GM21528 (cell line): ENCODE measurements around the gene DNAJC3.

Source experiments
- ATAC-seq: cut with Tn5 transposase; IDR thresholded peaks from one replicate; pipeline ENCODE4 v1.9.1; 2021; ENCODE audit warnings: mild to moderate bottlenecking, moderate library complexity; ENCODE audit not compliant: unreplicated experiment, low FRiP score

The DNAJC3 gene

DNA sequence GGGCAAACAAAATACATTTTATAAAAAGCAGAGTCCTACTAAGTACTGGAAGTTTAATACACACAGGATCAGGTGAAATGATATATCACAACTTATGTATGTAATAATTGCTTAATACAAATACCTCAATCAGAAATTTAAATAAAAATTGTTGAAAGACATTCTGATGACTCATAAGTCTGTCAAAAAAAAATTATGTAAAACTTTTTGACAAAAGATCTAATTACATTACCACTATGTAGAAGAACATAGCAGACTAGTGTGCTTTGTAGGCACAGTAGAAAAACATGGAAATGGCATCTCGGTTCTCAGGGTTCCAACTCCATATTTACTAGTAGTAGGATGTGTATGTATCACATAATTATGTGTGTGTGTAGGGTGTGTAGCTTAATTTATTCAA, 156.2 kb downstream of the DNAJC3 start:
- ATAC-seq, result no peak

DNA sequence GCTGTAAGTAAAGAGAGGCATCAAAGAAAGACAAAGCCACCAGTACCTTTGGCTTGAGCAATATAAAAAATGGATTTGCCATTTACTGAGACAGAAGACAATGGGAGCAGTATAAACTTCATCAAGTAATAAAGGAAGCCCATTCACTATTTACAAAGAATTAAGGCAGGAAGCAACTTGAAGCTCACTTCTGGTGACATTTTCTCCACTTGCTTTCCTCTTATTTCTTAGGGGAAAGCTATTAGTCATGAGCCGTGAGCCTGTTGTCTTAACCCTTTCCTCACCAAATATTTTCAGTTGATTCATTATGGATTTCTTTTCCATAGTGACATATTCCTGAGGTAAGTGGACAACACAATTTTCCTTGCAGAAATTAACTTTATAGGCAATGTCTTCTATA, 156.8 kb downstream of the DNAJC3 start:
- no peak for ATAC-seq

DNA sequence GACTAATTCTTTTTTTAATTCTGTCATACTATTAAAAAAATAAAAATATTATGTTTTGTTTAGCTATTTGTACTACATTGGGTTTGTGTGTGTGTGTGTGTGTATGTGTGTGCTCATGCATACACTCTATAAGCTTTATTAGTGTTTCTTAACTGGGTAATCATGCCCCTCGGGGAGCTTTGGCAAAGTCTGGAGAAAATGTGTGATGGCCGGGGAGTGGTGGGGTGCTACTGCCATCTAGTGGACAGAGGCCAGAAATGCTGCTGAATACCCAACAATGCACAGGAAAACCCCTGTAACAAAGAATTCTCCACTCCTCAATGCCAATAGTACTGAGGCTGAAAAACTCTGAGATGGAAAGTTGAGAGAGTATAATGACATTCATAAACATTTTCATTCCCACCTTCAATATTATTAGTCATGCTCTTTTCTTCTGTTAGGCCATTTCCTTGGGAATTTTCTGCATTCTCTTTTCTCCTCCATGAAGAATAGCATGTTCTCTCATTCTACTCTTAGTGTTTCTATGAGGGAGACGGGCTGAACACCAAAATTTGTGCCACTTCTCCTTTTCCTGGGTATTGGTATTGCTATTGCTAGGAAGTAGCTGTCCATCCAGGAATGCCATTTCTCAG, 157.3 kb downstream of the DNAJC3 start:
- ATAC-seq, result peak; percentile 87

DNA sequence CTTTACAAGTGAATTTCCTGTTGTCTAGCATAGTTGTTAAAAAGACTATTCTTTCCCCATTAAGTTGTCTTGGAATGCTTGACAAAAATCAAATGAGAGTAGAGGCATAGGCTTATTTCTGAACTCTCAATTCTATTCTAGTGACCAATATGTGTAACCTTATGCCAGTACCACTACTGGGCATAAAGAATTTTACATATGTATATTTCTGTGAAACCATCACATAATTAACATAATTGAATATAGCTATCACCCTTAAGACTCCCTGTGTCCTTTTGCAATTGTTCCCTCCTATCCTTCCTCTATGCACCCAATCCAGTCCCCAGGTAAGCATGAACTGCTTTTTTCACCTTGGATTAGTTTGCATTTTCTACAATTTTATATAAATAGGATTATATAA, 165.0 kb downstream of the DNAJC3 start:
- no peak for ATAC-seq

DNA sequence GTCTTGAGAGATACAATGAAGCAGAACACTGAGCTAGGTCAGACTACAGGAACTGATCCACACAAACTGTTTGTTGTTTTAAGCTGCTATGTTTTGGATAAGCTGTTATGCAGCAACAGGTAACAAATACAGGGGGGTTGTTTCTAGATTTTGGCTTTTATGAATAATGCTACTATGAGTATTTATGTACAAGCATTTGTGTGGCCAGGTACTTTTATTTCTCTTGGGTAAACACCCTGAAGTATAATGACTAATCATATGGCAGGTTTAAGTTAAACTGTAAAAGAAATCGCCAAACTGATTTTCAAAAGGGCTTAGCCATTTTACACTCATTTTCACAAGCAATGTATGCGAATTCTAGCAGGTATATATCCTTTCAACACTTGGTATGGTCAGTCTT, 166.0 kb downstream of the DNAJC3 start:
- no peak for ATAC-seq
